IPS-NIHi7 (cell line): ENCODE measurements around the gene PCGF1.

Source experiments
- DNase-seq: peaks from one replicate; pipeline ENCODE4 v3.0.0; 2012; ENCODE audit warnings: mixed read lengths; ENCODE audit errors: extremely low spot score

Gene PCGF1

DNA sequence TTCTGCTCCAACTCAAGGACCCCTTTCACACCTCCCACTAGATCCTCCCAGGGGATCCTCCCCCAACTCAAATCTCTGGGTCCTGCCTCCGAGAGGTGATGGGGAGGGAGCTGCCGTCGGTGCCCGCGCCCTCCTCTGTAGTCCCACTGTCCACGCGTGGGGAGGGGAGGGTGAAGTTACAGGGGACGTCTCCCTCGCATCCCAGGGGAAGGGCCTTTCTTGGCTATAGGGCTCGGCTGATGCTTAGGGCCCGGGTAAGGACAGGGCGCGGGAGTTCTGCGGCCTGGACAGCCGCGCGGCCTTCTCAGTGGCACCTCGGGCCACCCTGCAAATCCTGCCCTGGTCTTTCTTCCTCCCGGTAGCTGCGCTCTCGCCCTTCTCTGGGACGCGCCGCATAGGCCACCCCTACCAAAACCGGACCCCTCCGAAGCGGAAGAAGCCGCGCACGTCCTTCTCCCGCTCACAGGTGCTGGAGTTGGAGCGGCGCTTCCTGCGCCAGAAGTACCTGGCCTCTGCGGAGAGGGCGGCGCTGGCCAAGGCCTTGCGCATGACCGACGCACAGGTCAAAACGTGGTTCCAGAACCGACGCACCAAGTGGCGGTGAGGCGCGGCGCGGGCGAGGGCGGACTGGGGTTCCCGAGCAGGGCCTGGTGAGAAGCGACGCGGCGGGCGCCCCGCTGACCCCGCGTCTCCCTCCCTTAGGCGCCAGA is 7.9 kb upstream of the PCGF1 start:
- DNase-seq, result peak; percentile 35

DNA sequence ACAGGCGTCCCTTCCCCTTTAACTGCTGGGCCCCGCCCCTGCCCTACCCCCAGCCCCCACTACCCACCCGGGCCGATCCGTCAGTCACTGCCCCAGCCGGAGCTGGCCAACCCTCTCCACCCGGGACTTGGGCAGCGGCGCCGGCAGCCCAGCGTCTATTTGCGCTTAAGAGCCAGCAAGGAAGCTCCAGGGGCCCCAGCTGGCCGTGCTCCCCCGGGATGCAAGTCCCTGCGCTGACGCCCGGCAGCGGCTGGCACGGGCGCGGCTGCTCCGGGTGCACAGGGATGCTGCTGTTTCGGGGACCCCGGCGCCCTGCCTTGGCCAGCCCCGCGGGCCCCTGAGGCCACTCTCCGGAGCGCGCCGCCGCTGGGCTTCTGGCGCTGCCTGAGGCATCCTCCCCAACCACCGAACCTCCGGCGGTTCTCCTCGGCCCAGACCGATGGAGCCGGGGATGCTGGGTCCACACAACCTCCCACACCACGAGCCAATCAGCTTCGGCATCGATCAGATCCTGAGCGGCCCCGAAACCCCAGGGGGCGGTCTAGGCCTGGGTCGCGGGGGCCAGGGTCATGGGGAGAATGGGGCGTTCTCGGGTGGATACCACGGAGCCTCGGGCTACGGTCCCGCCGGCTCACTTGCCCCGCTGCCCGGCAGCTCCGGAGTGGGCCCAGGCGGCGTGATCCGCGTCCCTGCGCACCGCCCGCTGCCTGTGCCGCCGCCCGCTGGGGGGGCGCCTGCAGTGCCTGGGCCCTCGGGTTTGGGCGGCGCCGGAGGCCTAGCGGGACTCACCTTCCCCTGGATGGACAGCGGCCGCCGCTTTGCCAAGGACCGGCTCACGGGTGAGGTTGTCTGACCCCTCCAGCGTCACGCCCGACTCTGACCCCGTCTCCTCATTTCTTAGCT is 7.1 kb upstream of the PCGF1 start, which contains the start of gene TLX2:
Gene TLX2, plus strand, starts transcription at position 83 of the 903 bp plus-strand sequence. Its CDS starts 357 bp downstream, at position 440.
- DNase-seq, result no peak

DNA sequence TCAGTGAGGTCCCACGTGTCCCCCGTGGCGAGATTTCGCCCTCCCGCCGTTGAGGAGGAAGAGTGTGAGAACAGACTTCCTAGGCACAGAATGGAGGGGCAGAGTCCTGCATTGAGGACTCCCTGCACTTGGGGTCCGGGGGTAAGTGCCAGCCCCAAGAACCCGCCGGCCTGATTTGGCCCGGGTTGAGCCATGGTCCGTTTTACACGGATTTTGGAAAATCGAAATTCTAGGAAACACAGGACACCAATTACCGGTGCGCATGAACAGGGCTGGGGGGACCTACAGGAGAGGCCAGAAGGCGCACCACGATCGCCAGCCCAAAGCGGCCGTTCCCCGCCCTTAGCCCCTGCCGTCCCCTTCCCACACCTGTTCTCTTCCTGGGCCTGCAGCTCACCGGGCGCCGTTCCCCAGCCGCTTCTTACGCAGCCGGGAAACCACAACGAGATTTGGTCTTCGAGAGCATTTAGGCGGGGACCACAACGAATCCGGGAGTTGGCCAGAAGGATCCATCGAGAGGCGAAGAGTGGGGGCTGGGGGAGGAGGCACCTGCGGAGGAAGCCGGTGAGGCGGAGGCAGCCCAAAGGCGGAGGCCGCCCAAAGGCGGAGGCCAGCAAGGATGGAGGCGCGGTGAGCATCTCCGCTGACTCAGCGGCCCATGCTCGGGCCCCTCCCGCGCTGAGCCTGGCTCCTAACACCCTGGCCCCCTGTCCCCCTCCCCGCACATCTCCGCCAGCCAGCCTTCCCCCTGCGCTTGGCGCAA is 6.3 kb upstream of the PCGF1 start:
- peak; percentile 32 for DNase-seq

DNA sequence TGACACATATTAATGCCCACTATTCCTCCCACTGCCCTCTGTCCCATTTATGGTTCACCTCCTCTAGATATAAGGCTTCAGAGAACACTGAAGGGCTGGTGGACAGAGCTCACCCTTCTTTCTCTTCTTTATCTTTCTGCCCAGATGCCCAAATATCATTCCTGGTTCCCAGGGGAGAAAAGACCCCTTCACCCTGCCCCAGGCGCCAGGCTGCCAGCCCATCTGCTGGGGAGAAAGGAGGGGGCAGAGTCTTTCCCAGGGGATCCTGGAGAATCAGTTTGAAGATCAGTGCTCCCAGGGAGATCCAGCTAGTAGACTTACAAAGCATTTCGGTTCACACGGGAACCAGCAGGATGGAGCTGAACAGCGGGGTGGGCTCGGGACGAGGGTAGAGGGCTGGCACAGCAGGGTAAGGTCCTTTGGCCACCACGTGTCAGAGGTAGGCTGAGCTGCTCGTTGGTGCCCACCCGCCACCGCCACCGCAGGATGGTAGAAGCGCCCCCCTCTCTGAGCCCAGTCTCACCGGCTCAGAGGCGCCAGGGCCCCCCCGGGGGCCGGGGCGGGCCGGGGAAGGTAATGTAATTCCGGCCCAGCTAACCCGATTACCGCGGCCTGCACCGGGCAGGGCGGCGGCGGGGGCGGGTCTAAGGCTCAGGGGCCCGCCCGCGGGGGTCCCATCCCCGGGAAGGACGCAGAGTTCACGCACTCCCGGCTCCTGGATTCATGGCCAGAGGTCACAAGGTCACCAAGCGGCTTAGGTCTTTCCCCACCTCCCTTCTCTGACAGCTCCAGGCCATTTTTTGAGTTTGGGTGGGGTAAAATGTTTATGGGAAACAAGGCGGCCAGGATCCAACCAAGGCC is 5.5 kb upstream of the PCGF1 start:
- DNase-seq, result no peak

DNA sequence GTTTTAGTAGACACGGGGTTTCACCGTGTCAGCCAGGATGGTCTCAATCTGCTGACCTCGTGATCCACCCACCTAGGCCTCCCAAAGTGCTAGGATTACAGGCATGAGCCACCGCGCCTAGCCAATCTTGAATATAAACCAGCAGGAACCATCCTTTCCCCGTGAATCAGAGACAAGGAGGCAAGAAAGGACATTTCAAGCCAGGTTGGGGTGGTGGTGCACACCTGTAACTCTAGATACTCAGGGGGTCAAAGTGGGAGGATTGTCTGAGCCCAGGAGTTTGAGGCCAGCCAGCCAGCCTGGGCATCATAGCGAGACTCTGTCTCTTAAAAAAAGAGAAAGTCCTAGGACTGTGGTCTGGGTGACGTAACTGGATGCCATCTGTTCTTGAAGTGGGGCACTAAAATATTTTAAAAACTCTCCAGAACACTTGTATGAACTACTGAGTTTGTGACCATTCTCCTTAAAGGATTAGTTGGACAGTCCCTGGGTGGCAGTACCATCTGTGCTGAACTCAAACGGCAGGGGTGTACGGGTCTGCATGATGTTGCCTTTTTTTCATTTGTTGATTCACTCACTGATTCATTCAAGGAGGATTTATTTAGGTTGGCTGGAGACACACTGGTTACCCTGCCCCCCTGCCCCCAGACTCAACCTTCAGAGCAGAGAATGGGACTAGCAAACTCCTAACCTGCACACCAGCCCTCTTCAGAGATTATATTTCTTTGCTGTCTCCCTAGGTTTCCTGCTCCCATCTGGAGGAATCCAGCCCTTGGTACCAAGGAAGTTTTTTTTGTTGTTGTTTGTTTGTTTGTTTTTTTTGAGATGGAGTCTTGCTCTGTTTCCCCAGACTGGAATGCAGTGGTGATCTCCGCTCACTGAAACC is 3.9 kb upstream of the PCGF1 start:
- DNase-seq, result no peak

DNA sequence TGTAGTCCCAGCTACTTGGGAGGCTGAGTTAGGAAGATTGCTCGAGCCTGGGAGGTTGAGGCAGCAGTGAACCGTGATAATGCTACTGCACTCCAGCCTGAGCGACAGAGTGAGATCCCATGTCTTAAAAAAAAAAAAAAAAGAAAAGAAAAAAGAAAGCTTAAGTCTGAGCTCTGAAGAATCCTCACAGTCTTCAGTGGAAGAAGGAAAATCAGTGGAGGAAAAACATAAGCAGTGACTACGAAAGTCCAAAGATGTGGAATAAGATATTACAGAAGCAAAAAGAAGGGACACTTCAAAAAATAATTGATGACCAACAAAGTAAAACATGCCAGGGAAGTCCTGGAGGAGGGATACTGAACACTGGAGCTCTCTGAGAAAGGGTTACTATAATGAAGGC is 2.8 kb upstream of the PCGF1 start:
- DNase-seq, result no peak

DNA sequence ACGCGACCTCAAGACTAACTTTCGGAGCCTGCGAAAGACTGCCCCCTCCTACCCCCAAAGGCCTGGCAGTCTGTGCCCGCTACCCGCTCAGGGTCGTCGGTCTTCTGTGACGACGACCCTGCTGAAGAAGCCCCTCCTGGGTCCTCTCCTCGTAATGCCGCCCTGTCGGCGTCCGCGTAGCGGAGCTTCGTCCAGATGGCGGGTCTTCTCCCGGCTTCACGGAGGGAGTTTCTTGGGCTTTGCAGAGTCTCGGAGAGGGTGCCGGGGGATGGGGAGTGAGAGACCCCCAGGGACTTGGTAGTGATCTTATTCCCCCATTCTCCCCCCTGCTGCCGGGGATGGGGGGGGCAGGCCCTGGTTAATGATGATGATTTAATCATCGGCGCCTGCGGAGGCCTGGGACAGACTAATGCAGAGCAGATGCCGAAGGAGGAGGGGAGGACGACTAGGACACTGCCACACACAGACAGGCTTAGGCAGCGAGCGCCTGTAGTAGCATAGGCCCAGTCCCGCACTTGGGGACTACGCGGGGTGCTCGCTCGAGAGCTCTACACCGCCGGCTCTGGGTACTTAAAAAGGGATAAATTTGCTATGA is 528 bp upstream of the PCGF1 start:
- DNase-seq, result peak; percentile 35

DNA sequence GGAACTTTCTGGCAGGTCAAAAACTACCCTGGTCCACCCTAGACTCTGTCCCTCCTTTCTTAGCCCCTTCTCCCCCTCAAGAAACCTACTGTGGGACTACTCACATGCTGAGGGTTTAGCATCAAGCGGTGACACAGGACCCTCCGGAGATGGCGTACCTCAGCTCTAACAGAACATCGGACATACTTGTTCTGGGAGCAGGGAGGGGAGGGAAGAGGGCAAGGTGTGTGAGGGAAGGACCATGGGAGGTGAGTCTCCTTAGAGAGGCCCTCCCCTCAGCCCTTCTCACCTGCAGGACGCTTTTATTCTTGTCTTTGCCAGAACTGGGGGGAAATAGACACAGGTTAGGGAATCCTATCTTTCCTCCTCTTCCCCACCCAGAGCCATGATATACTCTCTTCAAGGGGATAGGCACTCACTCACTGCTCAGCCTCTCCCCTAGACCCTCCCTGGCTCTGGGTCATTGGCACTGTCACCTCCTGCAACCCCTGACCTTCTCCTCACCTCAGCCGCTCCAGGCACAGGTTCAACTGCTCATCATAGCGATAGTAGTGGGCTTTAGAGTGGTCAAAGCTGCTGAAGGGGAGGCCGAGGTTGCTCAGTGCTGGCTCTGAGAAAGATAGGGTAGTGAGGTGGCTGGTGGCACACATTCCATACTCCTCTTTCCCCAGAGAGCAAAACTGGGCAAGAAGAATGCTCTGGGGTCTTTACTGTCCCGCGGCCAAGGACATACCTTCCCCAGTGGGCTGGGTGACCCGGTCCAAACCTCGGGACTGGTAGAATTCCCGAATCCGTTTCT is 1.8 kb downstream of the PCGF1 start:
- DNase-seq, result no peak

DNA sequence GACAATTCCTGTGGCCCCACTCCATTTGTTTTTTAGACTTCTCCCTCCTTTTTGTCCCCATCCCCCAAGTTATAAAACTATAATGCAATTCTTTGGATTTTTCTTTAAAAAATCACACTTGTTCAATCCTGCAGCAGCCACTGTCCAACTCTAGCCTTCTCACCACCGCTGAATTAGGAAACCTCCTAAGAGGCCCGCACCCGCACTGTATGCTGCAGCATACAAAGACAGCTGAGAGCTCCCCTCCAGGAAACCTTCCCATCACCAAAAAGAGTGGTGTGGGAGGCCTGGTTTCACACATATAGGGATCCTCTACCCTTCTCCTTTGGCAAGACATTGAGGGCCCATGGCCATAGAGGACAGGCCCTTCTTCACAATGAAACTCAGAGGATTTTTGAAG is 2.9 kb downstream of the PCGF1 start:
- no peak for DNase-seq

DNA sequence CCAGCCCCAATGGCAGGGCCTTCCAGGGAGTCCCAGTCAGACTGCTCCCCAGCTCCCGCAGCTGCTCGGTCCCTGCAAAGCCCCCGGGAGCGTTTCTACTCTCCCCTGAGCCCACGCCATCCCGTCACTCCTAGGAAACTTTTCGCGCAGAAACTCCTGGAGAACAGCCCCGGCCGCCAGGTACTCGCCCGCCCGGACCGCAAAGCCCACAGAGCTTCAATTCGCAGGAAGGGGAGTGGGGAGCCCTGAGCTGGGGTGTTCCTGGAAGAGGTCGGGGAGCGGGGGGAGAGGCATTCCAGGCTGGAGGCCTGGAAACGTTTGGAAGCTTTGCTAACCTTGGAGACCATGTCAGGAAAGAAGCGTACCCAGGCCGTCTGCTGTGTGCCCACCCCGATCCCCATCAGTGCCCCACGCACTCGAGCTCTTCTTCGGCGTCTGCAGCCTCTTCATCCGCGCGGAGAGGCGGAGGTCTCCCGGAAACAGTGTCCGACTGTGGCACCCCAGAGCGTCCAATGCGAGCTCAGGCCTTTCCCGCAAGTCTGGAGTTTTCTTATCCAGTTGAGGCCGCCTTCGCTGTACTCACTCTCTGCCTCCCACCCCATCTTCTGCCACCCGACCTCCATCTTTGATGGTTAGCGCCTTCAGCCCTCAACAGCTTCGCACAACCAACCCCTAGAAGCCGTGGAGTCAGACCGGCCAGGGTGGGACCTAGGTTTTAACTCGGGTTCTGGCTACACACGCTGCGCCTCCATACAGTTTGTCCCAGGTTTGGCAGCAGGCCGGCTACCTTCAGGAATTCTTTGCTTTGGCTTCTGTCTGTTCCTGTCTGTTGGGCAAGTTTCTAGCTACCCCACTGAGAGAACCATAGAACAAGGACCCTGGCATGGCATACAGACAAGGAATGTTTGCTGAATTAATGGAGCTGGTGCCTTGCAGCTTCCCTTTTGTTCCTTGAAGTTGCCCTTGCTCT is 3.7 kb downstream of the PCGF1 start:
- no peak for DNase-seq

DNA sequence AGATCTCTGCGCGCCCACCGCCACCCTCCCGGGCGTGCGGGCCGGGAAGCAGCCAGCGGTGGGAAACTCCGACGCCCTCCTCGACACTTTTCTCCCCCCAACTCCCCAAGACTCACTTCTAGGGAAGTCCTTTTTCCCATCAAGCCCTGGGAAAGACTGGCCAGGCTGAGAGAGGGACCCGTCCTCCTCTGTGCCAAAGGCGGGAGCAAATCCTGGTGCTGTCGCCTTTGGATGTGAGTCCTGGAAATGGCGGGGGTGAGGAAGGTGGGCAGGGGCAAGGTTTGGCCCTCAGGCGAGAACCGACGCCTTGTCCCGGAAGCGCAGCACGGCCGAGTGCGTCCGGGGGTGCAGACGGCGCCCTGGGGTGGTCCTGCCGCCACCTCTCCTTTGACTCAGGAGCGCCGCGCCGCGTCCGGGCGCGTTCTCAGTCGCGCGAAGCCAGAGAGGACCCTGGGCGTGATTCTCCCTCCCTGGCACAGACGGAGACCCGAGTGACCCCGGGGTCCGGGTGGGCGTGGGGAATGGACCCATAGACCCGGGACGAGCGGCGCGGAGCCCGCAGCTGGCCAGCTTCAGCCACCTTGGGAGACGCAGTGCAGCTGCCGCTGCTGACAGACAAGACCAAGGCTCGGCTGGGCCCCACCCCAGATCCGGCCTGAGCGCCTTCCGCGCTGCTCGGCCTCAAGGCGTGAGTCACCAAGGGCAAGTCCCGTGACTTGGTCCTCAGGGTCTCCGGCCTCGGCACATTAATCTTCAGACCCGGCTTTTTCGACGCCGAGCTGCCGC is 4.6 kb downstream of the PCGF1 start:
- DNase-seq, result peak; percentile 70

DNA sequence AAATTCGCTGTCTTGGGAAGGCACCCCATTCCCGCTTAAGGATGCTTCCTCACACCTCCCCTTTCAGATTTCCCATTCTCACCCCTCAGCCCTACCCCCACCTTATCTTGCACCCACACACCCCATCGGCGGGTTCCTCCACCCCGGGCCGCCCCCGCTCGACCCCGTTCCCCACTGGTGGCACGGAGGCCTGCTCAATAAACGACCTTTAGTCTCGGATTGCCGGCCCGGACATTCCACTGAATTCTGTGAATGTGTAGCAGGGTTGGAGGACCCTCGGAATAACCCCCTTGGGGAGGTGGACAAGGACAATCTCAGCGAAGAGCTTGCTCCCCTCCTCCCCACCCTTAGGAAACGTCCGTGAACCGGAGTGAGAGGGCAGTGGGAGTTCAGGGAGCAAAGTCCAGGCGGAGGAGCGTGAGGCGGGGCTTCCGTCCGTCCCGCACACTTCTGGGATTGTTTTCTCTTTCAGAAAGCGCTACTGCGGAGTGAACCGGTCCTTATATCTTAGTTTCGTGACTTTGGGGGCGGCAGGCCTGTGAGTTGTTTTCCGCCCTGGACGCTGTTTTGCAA is 5.3 kb downstream of the PCGF1 start:
- no peak for DNase-seq

DNA sequence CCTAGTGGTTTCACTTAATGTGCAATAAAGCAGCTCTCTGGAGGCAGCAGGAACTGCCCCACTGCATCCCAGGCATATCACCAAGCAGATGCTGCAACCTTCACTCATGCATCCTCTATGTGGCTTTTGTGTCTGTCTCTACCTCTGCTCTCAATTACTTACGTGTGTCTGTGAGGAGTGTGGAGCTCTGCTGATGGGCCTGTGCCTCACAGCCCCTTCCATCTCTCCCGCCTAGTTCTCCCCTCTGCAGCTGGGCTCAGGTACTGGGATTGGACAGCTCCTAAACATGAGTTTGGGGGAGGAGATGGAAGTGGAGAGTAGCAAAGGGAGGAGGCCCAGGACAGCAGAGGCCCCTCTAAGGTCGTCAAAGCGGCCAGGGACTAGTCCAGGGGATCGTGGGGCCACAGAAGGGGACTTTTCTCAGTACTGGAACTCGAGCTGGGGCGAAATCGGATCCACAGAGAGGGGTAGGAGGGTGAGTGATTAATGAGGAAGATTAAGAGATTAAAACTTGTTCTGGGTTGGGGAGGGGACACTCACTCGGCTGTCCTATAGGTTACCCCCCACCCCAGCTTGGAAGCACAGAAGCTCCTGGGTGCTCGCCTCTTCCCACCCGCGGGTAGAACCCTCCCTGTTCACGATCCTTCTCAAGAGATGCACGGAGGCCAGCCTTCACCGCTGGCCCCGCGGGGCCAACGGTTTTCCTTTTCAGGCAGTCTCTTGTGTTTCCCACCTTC is 6.0 kb downstream of the PCGF1 start:
- DNase-seq, result peak; percentile 22

DNA sequence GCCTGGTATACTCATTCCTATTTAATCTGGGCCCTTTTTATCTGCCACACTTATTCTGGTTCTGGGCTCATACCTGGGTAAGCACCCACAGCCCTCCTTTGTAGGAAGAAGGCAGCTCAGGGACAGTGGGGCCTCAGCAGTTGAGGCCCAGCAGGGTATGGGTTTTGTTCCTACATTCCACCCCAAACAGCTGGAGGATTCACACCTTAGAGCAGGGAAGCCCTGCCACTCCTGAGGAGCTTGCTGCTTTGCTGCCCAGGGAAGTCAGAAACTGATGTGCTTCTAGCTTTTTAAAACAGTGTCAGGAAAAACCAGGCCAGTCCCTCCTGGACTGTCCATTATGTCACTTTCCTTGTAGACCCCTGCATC is 6.9 kb downstream of the PCGF1 start:
- no peak for DNase-seq

DNA sequence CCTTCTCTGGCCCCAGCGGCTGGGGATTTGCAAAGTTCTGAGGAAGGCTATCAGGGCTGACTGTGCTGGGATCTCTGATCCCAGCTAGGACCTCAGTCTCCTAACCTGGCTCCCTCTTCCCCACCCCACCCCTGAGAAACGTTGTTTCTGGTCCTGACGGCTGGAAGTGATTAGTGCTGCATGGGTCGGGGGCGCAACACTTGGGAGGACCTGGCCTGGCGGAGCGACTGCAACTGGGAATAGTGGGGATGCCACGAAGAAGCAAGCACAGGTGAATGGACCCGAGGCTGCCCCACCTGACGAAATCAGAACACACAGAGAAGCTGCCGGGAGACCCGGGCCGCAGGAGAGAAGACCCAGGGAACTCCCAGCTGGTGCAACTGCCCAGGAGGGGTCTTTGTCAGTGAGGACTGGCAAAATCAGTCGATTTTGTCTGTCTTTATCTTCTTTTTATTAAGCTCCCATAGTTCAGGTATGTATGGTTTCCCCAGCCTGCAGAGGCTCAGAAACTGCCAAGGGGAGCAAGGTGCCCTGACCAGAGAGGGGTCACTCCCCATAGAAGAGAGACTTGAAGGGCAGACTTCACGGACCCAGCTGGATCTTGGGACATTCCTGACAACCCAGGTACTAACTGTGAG is 7.4 kb downstream of the PCGF1 start:
- no peak for DNase-seq
